Ovary (tissue), 9 donors: Measurements from ENCODE around the gene IFIT1. TPM values are rescaled to one million over a fixed set of nuclear protein-coding genes. Genes with fewer than 3 reads are reported as not detected.
"Not testable (repeated sequence)": the region's sequence is repeated elsewhere in the genome, so short reads cannot be mapped to it uniquely, and the experiment has no call there.

ENCODE experiments used
- DNase-seq, 5 donors: peaks; one replicate each; pipeline ENCODE4 v3.0.0-alpha.2; 2019 to 2020
- H3K27ac ChIP-seq, 2 donors: fragments of 200-600 bp; one replicate each; pipeline versions ENCODE4 v1.5.1 to v1.8.0; 2019 to 2022
- H3K27me3 ChIP-seq: fragments of 200-600 bp; one replicate; pipeline ENCODE4 v1.8.0; 2022
- H3K36me3 ChIP-seq: fragments of 200-600 bp; sonication (generic); one replicate; pipeline ENCODE4 v1.5.1; 2019
- H3K4me1 ChIP-seq: one replicate; pipeline ENCODE4 v1.8.1; 2013; ENCODE audit warnings: mild to moderate bottlenecking, moderate library complexity; ENCODE audit not compliant: insufficient read depth
- H3K4me3 ChIP-seq: fragments of 200-600 bp; sonication (generic); one replicate; pipeline ENCODE4 v1.5.1; 2017
- H3K9me3 ChIP-seq, 2 donors: fragments of 200-600 bp in 1 of 2; sonication (generic) in 1 of 2; one replicate each; pipeline versions ENCODE4 v1.5.1 to v1.8.1; 2013 to 2019; ENCODE audit warnings: mild to moderate bottlenecking in 1 of 2, moderate library complexity in 1 of 2
- CTCF ChIP-seq, 3 donors: fragments of 450-650 bp in 2 of 3; fragments of 200-600 bp in 1 of 3; IDR thresholded peaks; one replicate each; pipeline versions ENCODE4 v1.5.1 to v1.8.0; 2016 to 2022; ENCODE audit warnings: antibody characterized with exemption in 3 of 3, mild to moderate bottlenecking in 1 of 3
- EP300 ChIP-seq: sonication (generic); formaldehyde crosslinking; IDR thresholded peaks from one replicate; pipeline ENCODE4 v1.6.1; 2017; ENCODE audit warnings: antibody characterized with exemption
- POLR2A ChIP-seq: fragments of 450-650 bp; IDR thresholded peaks from one replicate; pipeline ENCODE4 v1.6.1; 2017; ENCODE audit warnings: antibody characterized with exemption, mild to moderate bottlenecking, moderate library complexity
- WGBS, 3 donors: extraction: QIAGEN DNeasy Blood & Tissue Kit in 1 of 3; methylation state at CpG; one replicate each; pipeline versions ENCODE4 v1.1.5 to v1.1.7; 2013 to 2017; 5-methylcytosine and 5-hydroxymethylcytosine counted together
- intact Hi-C, 4 donors: fragments of 100-400 bp; cut with DNase I; formaldehyde crosslinking; loops; one replicate each; pipeline versions ENCODE4 v1.11.0 to v1.15.1; 2022 to 2023
- polyA plus RNA-seq, 2 donors: library from polyadenylated mRNA; stranded (reverse); fragments of 200-250 nt in 1 of 2; fragments of 350-450 nt in 1 of 2; fragmentation: Illumina TruSeq in 1 of 2; extraction: RNeasy Lipid Tissue Mini Kit (QIAGEN cat#74804) in 1 of 2; gene quantifications; one replicate each; pipeline ENCODE4 v1.2.3, GENCODE V29; 2013 to 2014
- total RNA-seq, 7 donors: library from RNA; depleted of rRNA in 2 of 7; stranded (reverse); fragments of >200 nt in 2 of 7; fragmentation: NEBNext Ultra II Directional in 3 of 7; extraction: Animal tissue kit (Norgen Biotek cat#: 25700) in 3 of 7; gene quantifications; one replicate each; pipeline versions ENCODE4 v1.1.0 to v1.2.4, GENCODE V29; 2016 to 2023
- donor health status: DM: no; HTN: no; CAD: no; lungs with moderate emphysema.
- donor health status: DM: no; HTN: no; CAD: no.
- donor health status: Bipolar disorder and iron deficiency.
- donor health status: DM: yes; HTN: yes; CAD: no.
- donor health status: DM: no; HTN: no; CAD: no.
- donor health status: DM: yes; HTN: yes; CAD: no.

Gene IFIT1
- total and polyA plus RNA-seq, 9 donors, result 6.4 to 56.2 (median 12.3) TPM

GRCh38 chr10:89440226-89441009 lies 48.0 kb downstream of the IFIT1 start:
- intact Hi-C loops, result no loop called here
- peaks cover 0 to 4% of the 10 kb centered on the region in 2 donors for H3K9me3 ChIP-seq
- H3K4me1 ChIP-seq, result no peaks in the 10 kb centered on the region
- no peak overlapping the region for H3K4me3 ChIP-seq
- DNase-seq, result no peak
- no peak overlapping the region for H3K27ac ChIP-seq
- WGBS, 3 donors, result 65 to 93% (median 67%) methylated on average over 4 of the region's 4 CpGs
- no peaks in the 10 kb centered on the region for H3K36me3 ChIP-seq
- H3K27me3 ChIP-seq, result no peaks in the 10 kb centered on the region
- TF ChIP-seq CTCF (IDR thresholded peaks at IDR 0.05), result no peak
- TF ChIP-seq EP300, result no peak

- Histone ChIP-seq H3K4me1 (no peaks in the 10 kb centered on the region), H3K9me3 (peaks cover 0 to 4% of the 10 kb centered on the region in 2 donors), H3K27ac (no peak overlapping the region), H3K27me3 (no peaks in the 10 kb centered on the region), H3K36me3 (no peaks in the 10 kb centered on the region), H3K4me3 (no peak overlapping the region)
- intact Hi-C loops, result loop anchor here in 1 of 4 donors (2.0 kb wide), 1 partner anchor 117 kb away; no protein-coding TSS in a partner anchor
- no peak for TF ChIP-seq POLR2A
- no peak for TF ChIP-seq CTCF (IDR thresholded peaks at IDR 0.05)
- no peak for TF ChIP-seq EP300
- 68 to 83% (median 80%) methylated on average over 1 of the region's 1 CpG for WGBS, 3 donors
- DNase-seq, result no peak
Measured at GRCh38 chr10:89442289-89442688, 49.9 kb downstream of the IFIT1 start.

GRCh38 chr10:89444819-89445218 lies 52.4 kb downstream of the IFIT1 start:
- H3K27me3 ChIP-seq, H3K4me3 ChIP-seq, H3K4me1 ChIP-seq, H3K9me3 ChIP-seq, H3K27ac ChIP-seq, intact Hi-C loops, DNase-seq, H3K36me3 ChIP-seq: not testable (repeated sequence)
- WGBS, 3 donors, result 93 to 94% (median 93%) methylated on average over 7 of the region's 7 CpGs

GRCh38 chr10:89450901-89451300 lies 58.5 kb downstream of the IFIT1 start:
- Histone ChIP-seq H3K27me3 (no peaks in the 10 kb centered on the region), H3K36me3 (no peaks in the 10 kb centered on the region), H3K4me1 (no peaks in the 10 kb centered on the region), H3K9me3 (no peaks in the 10 kb centered on the region), H3K27ac (no peak overlapping the region), H3K4me3 (no peak overlapping the region)
- no peak for TF ChIP-seq CTCF (IDR thresholded peaks at IDR 0.05)
- TF ChIP-seq EP300, result no peak
- intact Hi-C loops, result no loop called here
- 62 to 72% (median 69%) methylated on average over 2 of the region's 2 CpGs for WGBS, 3 donors
- no peak for DNase-seq

GRCh38 chr10:89452193-89452592 lies 59.8 kb downstream of the IFIT1 start:
- intact Hi-C loops, result no loop called here
- TF ChIP-seq POLR2A (no peak), CTCF (IDR thresholded peaks at IDR 0.05) (no peak), EP300 (no peak)
- WGBS, 3 donors, result 67 to 79% (median 79%) methylated on average over 1 of the region's 1 CpG

More at GRCh38 chr10:89452193-89452592, 59.8 kb downstream of the IFIT1 start:
- Histone ChIP-seq H3K4me3 (no peak overlapping the region), H3K36me3 (no peaks in the 10 kb centered on the region), H3K27ac (no peak overlapping the region), H3K9me3 (no peaks in the 10 kb centered on the region), H3K27me3 (no peaks in the 10 kb centered on the region), H3K4me1 (no peaks in the 10 kb centered on the region)
- no peak for DNase-seq
